Right cardiac atrium (tissue), 5 donors: ENCODE measurements around the gene DMRT1. TPM values are rescaled to one million over a fixed set of nuclear protein-coding genes. Genes with fewer than 3 reads are reported as not detected.

Experiments used
- ATAC-seq, 2 donors: fragments of 200-7000 bp; cut with Tn5 transposase; one replicate each; pipeline versions ENCODE4 v1.8.0 to v1.9.1; 2020; ENCODE audit warnings: moderate library complexity in 2 of 2, mild to moderate bottlenecking in 1 of 2
- DNase-seq, 3 donors: peaks; one replicate each; pipeline ENCODE4 v3.0.0-alpha.2; 2020
- H3K27ac ChIP-seq: one replicate; pipeline ENCODE4 v1.5.1; 2013; ENCODE audit warnings: mild to moderate bottlenecking, low read length, control low read depth, moderate library complexity
- H3K27me3 ChIP-seq: one replicate; pipeline ENCODE4 v1.6.1; 2013; ENCODE audit not compliant: control insufficient read depth, insufficient read depth
- H3K4me1 ChIP-seq: one replicate; pipeline ENCODE4 v1.6.1; 2013; ENCODE audit warnings: low read length; ENCODE audit not compliant: control insufficient read depth, insufficient read depth
- H3K4me3 ChIP-seq: one replicate; pipeline ENCODE4 v1.5.1; 2013; ENCODE audit warnings: low read length, control low read depth
- H3K9me3 ChIP-seq: one replicate; pipeline ENCODE4 v1.6.1; 2013; ENCODE audit warnings: low read length; ENCODE audit not compliant: control insufficient read depth
- WGBS: extraction: QIAGEN DNeasy Blood & Tissue Kit; methylation state at CpG from one replicate; pipeline ENCODE4 v1.1.7; 2013; 5-methylcytosine and 5-hydroxymethylcytosine counted together
- intact Hi-C, 4 donors: fragments of 100-400 bp; cut with DNase I; formaldehyde crosslinking; loops; one replicate each; pipeline versions ENCODE4 v1.11.0 to v1.14.0; 2022 to 2023
- long read RNA-seq, 4 donors: library from polyadenylated mRNA; unstranded; transcript quantifications; one replicate each; pipeline ENCODE4 v2.0.0, GENCODE V29; 2020 to 2021
- polyA plus RNA-seq: library from polyadenylated mRNA; stranded (reverse); fragments of 200-250 nt; gene quantifications from one replicate; pipeline ENCODE4 v1.2.3, GENCODE V29; 2013
- total RNA-seq, 4 donors: library from RNA; stranded (reverse); fragmentation: NEBNext Ultra II Directional; extraction: Animal tissue kit (Norgen Biotek cat#: 25700); gene quantifications; one replicate each; pipeline ENCODE4 v1.2.1, GENCODE V29; 2021
- donor health status: healthy with polysubstance abuse.
- donor health status: DM: no; HTN: yes; CAD: no.
- donor health status: DM: no; HTN: no; CAD: no.
- donor health status: DM: no; HTN: yes; CAD: no; lungs with severe emphysema.
- donor health status: DM: yes; HTN: yes; CAD: no.

The DMRT1 gene
- total RNA-seq (not detected), polyA plus RNA-seq (not detected)
- long read RNA-seq, donor 1: 0 reads
- long read RNA-seq, donor 2: 0 reads
- long read RNA-seq, donor 3: 0 reads
- long read RNA-seq, donor 4: 0 reads

DNA sequence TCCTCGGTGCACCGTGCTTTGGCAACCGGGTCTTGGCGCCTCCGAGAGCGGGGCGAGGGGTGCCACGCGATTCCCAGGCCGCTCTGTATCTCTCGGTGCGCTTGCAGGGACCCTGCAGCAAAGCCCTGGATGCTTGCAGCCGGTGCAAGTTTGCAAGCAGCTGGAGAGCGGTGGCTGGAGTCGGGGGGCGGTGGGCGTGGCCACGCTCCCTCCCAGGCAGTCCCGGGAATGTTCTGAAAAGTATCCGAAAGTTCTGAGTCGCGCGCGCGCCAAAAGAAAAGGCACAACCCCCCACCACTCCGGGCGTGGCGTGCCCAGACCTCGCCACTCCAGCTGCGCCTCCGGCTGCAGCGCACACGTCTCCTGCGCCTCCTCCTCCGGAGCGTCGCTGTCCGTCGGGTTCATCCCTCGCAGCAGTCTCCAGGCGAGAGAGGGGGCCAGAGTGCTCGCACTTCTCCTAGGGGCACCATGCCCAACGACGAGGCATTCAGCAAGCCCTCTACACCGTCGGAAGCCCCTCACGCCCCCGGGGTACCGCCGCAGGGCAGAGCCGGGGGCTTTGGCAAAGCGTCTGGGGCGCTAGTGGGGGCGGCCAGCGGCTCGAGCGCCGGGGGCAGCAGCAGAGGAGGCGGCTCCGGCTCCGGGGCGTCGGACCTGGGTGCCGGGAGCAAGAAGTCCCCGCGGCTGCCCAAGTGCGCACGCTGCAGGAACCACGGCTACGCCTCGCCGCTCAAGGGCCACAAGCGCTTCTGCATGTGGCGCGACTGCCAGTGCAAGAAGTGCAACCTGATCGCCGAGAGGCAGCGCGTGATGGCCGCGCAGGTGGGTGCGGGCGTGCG lies at the start of gene DMRT1:
TSS of gene DMRT1 (plus strand) at position 327 of the 839 bp plus-strand sequence. CDS start at position 469, 142 bp downstream.
- intact Hi-C loops: no loop called here
- H3K9me3 ChIP-seq: no peaks in the 10 kb centered on the region
- no peak within 1 kb of the TSS for H3K27ac ChIP-seq
- H3K4me3 ChIP-seq: no peak within 1 kb of the TSS
- DNase-seq (no peak), ATAC-seq (no peak)
- 2% methylated on average over 84 of the region's 84 CpGs for WGBS
- peaks cover 3% of the 10 kb centered on the region for H3K27me3 ChIP-seq
- no peaks in the 10 kb centered on the region for H3K4me1 ChIP-seq

DNA sequence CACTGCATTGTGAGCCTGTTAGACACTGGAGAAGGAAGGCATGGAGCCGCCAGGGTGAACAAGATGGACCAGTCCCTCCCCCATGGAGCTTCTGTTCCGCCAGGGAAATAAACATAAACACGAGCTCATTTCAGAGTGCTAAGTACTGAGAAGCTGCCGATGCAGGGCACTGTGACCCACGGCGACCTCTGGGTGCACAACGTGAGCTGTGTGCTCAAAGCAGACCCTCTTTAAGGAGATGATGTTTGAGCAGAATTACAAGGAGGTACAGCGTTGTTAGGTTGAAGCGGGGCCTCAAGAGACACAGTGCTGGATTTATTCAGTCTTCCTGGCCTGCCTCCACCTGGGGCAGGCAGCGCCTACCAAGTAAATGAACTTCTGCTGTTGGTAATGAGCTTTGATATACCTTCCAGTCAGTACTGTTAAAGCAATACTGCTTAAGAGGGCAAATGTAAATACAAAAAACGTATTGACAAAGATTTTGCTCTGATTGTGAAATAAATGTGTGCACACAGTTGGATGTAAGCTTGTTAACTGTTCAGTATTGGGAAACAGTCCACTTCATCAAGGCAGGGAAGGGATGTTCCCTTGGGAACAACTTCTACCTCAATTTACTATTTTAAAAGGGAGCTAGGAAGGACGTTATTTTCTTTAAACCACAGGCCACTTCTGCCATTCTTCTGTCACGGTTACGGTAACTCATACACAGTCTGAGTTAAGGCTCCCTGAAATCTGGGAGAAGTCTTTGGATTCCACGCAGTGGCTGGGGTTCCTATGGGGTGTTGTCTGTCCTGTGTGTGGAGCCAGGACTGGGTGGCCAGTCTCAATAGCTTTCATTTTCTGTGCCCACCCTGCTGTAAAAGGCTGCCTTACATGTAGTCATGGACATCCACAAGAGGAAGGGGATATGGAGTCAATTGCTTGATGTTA lies 48.9 kb upstream of the DMRT1 start:
- no peaks in the 10 kb centered on the region for H3K27me3 ChIP-seq
- no peak overlapping the region for H3K4me3 ChIP-seq
- no peaks in the 10 kb centered on the region for H3K4me1 ChIP-seq
- DNase-seq (no peak), ATAC-seq (no peak)
- intact Hi-C loops: no loop called here
- 80% methylated on average over 15 of the region's 15 CpGs for WGBS
- H3K9me3 ChIP-seq: no peaks in the 10 kb centered on the region
- H3K27ac ChIP-seq: no peak overlapping the region

DNA sequence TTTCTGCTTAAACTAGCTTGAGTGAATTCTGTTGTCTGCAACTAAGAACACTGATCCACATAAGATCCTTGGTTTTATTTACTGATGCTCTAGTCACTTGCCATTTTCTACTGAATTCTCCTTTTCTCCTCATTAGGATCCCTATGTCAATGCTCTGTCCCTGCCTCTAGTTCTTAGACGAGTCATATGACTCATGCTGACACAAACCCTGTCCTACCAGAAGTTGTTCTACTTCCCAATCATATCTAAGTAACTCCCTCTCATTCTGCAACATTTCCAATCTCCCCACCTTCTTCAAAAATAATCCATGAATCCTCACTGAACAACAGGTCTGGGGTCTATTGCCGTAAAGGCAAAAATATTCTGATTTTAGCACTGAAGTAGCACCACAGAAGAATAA lies 47.1 kb upstream of the DMRT1 start:
- H3K4me3 ChIP-seq: no peak overlapping the region
- intact Hi-C loops: no loop called here
- WGBS: 88% methylated on average over 2 of the region's 2 CpGs
- DNase-seq: no peak
- ATAC-seq: no peak
- H3K9me3 ChIP-seq: no peaks in the 10 kb centered on the region
- no peak overlapping the region for H3K27ac ChIP-seq
- no peaks in the 10 kb centered on the region for H3K27me3 ChIP-seq
- no peaks in the 10 kb centered on the region for H3K4me1 ChIP-seq

DNA sequence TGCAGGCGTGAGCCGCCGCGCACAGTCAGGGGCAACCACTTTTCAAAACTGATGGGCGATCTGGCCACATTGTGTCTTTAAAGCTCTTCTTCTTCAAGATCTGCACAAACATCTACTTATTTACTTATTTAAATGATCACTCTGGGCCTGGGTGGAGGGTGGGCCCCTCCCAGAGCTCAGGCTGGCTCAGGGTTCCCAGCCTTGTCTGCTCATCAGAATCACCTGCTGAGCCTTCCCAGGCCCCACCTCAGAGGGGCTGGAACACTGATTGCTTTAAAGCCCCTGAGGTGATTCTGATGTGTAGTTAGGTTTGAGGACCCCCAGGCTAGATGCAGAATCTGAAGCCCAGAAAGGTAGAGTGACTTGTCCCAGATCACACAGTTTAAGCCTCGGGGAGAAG lies 45.6 kb upstream of the DMRT1 start:
- no peaks in the 10 kb centered on the region for H3K4me1 ChIP-seq
- H3K27me3 ChIP-seq: no peaks in the 10 kb centered on the region
- H3K4me3 ChIP-seq: no peak overlapping the region
- ATAC-seq (no peak), DNase-seq (no peak)
- WGBS: 94% methylated on average over 6 of the region's 6 CpGs
- intact Hi-C loops: no loop called here
- no peak overlapping the region for H3K27ac ChIP-seq
- H3K9me3 ChIP-seq: no peaks in the 10 kb centered on the region

DNA sequence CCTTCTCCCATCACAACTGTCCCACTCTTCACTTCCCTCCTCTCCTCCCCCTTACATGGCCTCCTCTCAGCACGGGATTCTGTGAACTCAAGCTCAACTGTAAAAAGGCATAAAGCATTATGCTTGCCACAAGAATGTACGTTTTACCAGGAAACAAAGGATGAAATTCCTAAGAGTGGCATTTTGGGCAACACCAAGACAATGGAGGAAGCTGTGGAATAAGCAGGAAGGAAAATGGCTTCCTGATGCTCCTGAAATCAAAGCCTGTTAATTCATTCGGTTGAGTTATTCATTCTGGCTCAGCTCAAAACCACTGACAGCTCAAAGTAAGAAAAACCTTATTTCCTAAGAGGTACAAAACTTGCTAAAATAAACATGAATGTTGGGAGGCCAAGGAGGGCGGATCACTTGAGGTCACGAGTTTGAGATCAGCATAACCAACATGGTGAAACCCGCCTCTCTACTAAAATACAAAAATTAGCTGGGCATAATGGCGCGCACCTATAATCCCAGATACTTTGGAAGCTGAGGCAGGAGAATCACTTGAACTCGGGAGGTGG lies 40.8 kb upstream of the DMRT1 start:
- 78% methylated on average over 9 of the region's 9 CpGs for WGBS

DNA sequence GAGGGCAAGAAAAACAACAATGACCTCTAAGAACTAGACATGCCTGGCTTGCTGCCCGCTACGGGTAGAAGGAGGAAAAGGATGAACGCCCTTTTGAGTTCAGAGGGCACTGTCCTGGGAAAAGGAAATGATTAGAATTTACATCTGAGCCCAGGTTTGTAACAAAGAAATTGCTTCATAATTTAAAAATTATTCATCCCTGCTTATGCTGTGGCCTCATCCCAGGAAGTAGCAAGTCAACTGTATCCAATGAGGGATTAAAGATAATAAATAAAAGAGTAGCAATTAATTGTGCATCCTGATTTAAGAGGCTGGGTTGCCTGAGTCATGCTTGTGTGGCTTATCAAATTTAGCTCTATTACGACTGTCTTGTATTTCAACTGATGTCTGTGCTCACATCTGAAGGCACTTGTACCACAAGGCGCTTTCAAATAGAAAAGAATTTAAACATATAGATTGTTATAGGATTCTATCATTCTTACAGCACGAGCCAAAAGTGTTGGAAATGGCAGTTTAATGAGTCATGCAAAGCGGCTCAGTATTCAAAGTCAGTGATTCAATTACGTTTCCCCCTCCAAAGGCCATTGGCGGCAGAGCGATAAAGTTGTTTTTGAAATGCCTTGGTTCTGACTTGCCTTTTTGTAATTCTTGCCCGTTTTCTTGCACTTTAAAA lies 40.0 kb upstream of the DMRT1 start:
- no peak overlapping the region for H3K4me3 ChIP-seq
- WGBS: 47% methylated on average over 11 of the region's 11 CpGs
- peak in 1 of 2 donors; percentile 62 for ATAC-seq
- no peak overlapping the region for H3K27ac ChIP-seq
- intact Hi-C loops: loop anchor here in 2 of 4 donors (10.0 kb wide), 1 partner anchor 417 kb away; no protein-coding TSS in a partner anchor
- no peaks in the 10 kb centered on the region for H3K4me1 ChIP-seq
- peak in 2 of 3 donors; percentile 15 to 62 for DNase-seq
- H3K9me3 ChIP-seq: no peaks in the 10 kb centered on the region
- no peaks in the 10 kb centered on the region for H3K27me3 ChIP-seq

More for the DNA sequence above, 40.8 kb upstream of the DMRT1 start:
- no peak for ATAC-seq
- Histone ChIP-seq H3K27ac (no peak overlapping the region), H3K4me3 (no peak overlapping the region), H3K27me3 (no peaks in the 10 kb centered on the region), H3K4me1 (no peaks in the 10 kb centered on the region), H3K9me3 (no peaks in the 10 kb centered on the region)
- no peak for DNase-seq
- intact Hi-C loops: loop anchor here in 2 of 4 donors (10.0 kb wide), 1 partner anchor 416 kb away; no protein-coding TSS in a partner anchor

DNA sequence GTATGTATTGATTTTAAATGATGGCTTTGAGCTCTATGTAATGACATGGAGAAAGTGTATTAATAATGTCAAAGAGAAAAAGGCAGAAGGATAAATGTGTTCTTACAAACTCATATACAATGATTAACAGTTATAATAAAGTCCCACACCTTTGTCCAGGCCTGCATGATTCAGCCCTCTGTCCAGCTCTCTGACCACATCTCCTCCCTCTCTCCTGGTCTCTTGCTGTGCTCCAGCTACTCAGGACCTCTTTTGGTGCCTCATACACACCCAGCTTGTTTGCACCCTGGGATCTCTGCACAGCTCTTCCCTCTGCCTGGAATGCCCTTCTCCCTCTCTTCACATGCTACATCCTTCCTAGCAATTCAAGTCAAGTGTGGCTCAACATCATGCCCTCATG lies 37.5 kb upstream of the DMRT1 start:
- H3K9me3 ChIP-seq: no peaks in the 10 kb centered on the region
- H3K4me1 ChIP-seq: no peaks in the 10 kb centered on the region
- H3K4me3 ChIP-seq: no peak overlapping the region
- ATAC-seq (no peak), DNase-seq (no peak)
- no peaks in the 10 kb centered on the region for H3K27me3 ChIP-seq
- intact Hi-C loops: loop anchor here in 2 of 4 donors (10.0 kb wide), 1 partner anchor 419 kb away; no protein-coding TSS in a partner anchor
- H3K27ac ChIP-seq: no peak overlapping the region

DNA sequence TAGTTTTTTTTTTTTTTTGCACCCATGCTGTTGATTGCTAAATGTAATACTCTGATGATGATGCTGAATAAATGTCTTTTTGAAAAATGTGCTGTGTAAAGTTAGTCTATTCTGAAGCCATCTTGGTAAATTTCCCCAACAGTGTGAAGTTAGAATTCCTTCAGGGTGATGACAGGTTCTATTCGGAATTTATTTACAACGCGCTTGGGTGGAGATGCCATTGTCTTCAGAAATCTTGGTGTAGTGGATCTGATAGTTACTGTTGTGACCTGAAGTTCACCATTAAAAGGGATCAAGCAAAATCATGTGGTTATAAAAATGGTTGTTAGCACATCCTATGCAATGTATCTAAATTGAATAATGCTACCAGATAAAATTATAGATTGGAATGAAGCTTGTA lies 36.3 kb upstream of the DMRT1 start:
- H3K4me1 ChIP-seq: no peaks in the 10 kb centered on the region
- ATAC-seq: no peak
- WGBS: 71% methylated on average over 3 of the region's 3 CpGs
- intact Hi-C loops: loop anchor here in 2 of 4 donors (10.0 kb wide), 1 partner anchor 420 kb away; no protein-coding TSS in a partner anchor
- H3K9me3 ChIP-seq: no peaks in the 10 kb centered on the region
- H3K4me3 ChIP-seq: no peak overlapping the region
- no peak overlapping the region for H3K27ac ChIP-seq
- no peak for DNase-seq
- H3K27me3 ChIP-seq: no peaks in the 10 kb centered on the region

DNA sequence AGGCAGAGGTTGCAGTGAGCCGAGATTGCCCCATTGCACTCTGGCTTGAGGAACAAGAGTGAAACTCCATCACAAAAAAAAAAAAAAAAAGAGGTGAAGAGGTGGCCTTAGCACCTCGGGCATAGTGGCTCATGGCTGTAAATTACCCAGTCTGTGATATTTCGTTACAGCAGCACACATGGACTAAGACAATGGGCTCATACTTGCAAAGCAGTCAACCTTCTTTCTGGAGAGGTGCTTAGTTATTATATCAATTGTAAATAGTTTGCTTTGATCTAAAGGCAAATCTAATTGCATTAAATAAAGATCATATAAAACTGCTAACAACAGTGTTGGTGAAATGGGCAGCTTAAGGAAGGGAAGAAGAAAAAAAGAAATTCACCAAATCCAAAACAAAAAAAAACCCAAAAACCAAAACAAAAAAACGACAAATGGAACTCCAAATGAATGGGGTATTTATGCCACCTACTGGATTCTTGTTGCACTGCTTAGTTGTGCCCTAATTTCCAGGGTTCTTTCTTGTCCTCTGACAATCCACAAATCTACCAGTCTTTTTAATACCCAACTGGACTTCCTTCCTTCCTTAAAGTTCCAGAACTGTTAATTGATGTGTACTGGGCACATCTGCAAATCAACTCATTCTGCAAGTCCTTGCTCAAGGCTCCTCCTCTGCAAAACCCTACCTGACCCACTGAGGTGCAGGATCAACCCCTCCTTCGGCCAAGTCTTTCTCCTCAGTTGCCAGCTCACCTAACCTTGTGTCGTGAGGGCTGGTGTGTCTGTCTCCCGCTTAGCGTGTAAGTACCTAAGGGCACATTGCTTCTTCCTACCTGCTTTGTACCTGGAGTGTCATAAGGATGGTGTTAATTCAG lies 35.0 kb upstream of the DMRT1 start:
- no peak for DNase-seq
- H3K4me3 ChIP-seq: no peak overlapping the region
- WGBS: 64% methylated on average over 8 of the region's 8 CpGs
- no peaks in the 10 kb centered on the region for H3K4me1 ChIP-seq
- no peaks in the 10 kb centered on the region for H3K27me3 ChIP-seq
- ATAC-seq: peak in 1 of 2 donors; percentile 34
- intact Hi-C loops: loop anchor here in 2 of 4 donors (10.0 kb wide), 1 partner anchor 422 kb away; no protein-coding TSS in a partner anchor
- H3K27ac ChIP-seq: no peak overlapping the region
- no peaks in the 10 kb centered on the region for H3K9me3 ChIP-seq
